22Rv1 (cell line): ENCODE measurements around the gene DTYMK.
A peak's percentile ranks its signal among the peaks of the same experiment; 100 is the strongest.

Experiments
- H3K27ac ChIP-seq: fragments of 450-650 bp; 2 replicates; pipeline ENCODE4 v1.5.1; 2017
- ZFX ChIP-seq: fragments of 450-650 bp; IDR thresholded peaks from 2 replicates; pipeline ENCODE4 v1.6.1; 2017; ENCODE audit warnings: antibody characterized with exemption, borderline replicate concordance
- TF ChIP-seq, protein P1 (sequence below): fragments of 450-650 bp; IDR thresholded peaks from 2 replicates; pipeline ENCODE4 v1.5.1; 2017; ENCODE audit warnings: mild to moderate bottlenecking

The DTYMK gene

DNA sequence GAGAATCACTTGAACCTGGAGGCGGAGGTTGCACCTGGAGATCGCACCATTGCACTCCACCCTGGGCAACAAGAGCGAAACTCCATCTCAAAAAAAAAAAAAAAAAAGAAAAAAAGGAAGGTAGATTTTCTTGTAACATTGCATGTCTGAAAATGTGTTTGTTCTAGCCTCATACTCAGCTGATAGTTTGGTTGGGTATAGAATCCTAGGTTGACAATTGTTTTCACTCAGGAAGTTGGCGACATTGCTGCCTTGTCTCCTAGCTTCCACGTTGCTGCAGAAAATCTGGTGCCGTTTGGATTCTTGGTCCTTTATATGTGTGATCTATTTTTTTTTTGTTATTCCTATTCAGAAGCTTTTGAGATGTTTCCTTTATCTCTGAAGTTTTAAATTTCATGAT is 19.9 kb upstream of the DTYMK start:
- no peak overlapping the region for H3K27ac ChIP-seq
- no peak for TF ChIP-seq ZFX

DNA sequence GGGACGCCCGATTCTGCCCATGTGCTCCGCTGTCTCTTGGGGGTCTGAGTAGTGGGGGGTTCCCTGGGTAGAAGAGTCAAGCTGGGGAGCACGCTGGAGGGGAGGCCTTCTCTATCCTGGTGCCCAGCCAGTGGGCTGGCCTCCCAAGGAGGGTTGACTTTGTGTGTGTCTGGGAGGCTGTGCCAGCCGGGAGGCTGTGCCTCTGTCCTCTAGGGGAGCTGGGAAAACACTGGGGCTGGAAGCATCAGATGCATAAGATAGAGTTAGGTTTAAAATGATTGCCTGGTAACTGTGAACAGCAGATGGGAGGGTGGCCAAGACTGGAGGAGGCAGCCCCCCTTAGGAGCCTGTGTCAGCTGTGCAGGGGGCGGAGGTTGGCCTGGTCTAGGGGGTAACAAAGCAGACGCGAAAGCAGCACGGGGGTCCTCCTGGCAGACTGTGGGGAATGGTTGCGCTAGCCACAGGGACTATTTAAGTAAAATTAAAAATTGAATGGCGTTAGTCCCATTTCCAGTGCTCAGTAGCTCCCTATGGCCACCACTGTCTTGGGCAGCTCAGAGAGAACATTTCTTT is 16.5 kb upstream of the DTYMK start:
- TF ChIP-seq, protein P1, sequence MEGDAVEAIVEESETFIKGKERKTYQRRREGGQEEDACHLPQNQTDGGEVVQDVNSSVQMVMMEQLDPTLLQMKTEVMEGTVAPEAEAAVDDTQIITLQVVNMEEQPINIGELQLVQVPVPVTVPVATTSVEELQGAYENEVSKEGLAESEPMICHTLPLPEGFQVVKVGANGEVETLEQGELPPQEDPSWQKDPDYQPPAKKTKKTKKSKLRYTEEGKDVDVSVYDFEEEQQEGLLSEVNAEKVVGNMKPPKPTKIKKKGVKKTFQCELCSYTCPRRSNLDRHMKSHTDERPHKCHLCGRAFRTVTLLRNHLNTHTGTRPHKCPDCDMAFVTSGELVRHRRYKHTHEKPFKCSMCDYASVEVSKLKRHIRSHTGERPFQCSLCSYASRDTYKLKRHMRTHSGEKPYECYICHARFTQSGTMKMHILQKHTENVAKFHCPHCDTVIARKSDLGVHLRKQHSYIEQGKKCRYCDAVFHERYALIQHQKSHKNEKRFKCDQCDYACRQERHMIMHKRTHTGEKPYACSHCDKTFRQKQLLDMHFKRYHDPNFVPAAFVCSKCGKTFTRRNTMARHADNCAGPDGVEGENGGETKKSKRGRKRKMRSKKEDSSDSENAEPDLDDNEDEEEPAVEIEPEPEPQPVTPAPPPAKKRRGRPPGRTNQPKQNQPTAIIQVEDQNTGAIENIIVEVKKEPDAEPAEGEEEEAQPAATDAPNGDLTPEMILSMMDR: no peak
- no peak for TF ChIP-seq ZFX
- peak overlapping the region; percentile 96 for H3K27ac ChIP-seq

DNA sequence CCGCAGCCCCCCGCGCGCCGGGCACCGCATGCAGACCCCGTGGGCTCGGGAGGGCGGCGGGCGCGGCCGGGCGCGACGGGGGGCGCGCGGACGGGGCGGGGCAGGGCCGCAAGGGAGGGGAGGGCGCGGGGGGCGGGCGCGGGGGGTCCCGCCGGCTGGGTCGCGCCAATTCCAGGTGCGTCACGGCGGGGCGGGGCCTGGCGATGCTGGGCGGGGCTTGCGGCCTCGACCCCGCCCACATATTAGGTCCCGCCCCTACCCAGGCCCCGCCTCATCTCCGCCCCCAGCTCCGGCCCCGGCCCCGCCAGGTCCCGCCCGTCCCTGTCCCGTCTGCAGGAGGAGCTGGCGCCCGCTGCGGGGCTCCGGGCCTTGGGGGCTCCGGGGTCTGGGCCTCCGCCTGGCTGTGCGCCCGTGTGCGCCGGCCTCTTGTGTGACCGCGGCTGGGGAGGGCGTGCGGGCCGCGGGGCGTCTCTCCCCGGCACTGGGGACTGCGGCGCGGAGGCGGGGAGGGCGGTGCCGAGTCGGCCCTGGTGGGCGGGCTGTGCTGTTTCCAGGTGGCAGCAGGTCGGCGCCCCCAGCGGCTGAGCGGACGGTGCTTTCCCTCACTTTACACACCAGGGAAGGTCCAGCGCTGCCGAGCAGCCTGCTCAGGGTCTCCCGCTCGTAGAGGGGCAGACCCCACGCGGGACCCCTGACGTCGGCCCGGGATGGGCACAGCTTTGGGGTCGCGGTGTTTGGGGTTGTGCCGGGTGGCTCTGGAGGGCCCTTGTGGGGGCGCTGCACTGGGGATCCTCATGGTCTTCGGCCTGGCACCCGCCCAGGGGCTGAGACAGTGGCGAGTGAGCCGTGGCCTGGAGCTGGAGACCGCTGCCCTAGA is 15.8 kb upstream of the DTYMK start:
- no peak for TF ChIP-seq ZFX
- TF ChIP-seq, protein P1: peak; percentile 85
- H3K27ac ChIP-seq: peak overlapping the region; percentile 96

DNA sequence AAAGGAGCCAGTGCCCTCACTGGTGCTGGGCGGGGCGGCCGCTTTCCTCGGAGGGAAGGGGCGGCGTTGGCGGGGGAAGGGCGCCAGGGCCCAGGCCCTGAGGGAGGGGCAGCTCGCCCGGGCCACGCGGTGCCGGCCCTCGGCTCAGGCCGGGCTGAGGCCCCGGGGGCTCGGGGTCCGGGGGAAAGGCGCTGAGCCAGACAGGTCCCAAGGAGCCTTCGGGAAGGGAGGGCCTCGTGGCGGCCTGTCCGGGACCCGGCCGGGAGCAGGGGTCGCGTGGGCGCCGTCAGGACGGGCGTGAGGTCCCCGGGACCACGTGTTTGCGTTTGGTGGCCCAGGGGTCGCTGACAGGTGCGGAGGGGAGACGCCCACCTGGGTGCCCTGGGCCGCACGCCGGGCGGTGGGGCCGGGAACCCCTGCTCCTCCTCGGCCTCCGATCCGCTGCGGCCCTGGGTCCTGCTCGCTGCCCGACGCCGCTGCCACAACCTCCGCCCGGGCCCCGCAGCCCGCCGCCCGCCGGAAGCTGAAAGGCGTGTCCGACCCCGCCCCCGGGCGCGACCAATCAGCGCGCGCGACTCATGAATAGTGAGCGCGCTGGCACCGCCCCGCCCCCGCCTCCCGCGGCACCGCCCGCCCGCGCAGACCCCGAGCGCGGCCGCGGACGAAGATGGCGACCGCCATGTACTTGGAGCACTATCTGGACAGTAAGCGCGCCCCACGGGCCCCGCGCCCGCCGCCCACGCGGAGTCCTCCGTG is 15.0 kb upstream of the DTYMK start, which contains the start of gene ING5:
ING5 (plus strand) TSS at position 641 of the 756 bp plus-strand sequence; CDS start at position 668, 27 bp downstream.
- peak within 1 kb of the TSS; percentile 96 for H3K27ac ChIP-seq

DNA sequence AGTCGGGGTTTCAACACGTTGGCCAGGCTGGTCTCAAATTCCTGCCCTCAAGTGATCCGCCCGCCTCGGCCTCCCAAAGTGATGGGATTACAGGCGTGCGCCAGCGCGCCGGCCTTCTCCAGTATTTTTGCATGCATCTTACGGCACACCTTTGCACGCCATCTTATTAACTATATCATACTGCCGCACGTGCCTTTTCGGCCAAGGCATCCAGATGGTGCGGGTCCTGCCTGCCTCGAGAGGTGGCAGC is 14.5 kb upstream of the DTYMK start:
- H3K27ac ChIP-seq: peak overlapping the region; percentile 96

More for the DNA sequence above, 15.0 kb upstream of the DTYMK start, which contains the start of gene ING5:
- TF ChIP-seq, protein P1: peak; percentile 26
- TF ChIP-seq ZFX: no peak

DNA sequence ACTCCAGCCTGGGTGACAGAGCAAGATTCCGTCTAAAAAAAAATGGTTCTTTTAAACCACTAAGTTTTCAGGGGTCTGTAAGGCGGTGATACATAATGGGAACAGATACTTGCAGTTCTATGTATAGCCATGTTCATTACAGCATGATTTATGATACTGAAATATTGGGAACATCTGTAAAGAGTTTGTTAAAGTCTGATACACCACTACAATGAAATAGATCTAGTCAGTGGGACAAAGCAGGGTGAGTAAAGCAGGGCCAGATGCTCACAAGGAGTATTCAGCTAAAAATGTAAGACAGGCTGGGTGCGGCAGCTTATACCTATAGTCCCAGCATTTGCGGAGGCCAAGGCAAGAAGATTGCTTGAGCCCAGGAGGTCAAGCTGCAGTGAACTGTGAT is 9.0 kb upstream of the DTYMK start:
- H3K27ac ChIP-seq: no peak overlapping the region
- TF ChIP-seq, protein P1: no peak
- TF ChIP-seq ZFX: no peak

More for the DNA sequence above, 14.5 kb upstream of the DTYMK start:
- TF ChIP-seq ZFX: no peak
- TF ChIP-seq, protein P1: peak; percentile 78; the same call in 1 of the 2 replicates

DNA sequence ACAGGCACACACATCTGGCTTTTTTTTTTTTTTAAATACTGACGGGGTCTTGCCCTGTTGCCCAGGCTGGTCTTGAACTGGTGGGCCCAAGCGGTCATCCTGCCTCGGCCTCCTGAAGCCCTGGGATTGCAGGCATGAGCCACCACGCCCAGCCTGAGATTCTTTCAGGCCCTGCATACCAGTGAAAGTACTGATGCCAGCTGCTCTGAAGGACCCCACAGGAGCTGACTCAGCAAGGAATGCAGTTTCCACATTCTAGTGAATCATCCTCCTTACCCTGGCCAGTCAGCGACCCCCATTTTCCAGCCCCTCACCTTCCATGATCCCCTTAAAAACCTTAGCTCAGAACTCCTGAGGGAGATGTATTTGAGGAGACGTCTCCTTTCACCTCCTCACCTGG is 5.8 kb upstream of the DTYMK start:
- H3K27ac ChIP-seq: no peak overlapping the region
- no peak for TF ChIP-seq ZFX
- TF ChIP-seq, protein P1: no peak
